NT2/D1 (cell line): ENCODE measurements around the gene IMPA2.

ENCODE experiments used
- YY1 ChIP-seq: IDR thresholded peaks from 2 replicates; pipeline ENCODE4 v1.6.1; 2011; ENCODE audit not compliant: insufficient read length, insufficient read depth
- ZNF274 ChIP-seq: IDR thresholded peaks from 2 replicates; pipeline ENCODE4 v1.6.1; 2011; ENCODE audit warnings: mild to moderate bottlenecking, low read depth, low read length

GRCh38 chr18:12014086-12014485 is 32.8 kb downstream of the IMPA2 start:
- TF ChIP-seq YY1 (no peak), ZNF274 (no peak)
